Cardiac fibroblast (primary cell): ENCODE results near the gene BBOX1.
A peak's percentile ranks its signal among the peaks of the same experiment; 100 is the strongest.

Experiments
- DNase-seq, 2 donors: peaks; one replicate each; pipeline versions ENCODE4 v3.0.0 to v3.0.0-alpha.2; 2010; ENCODE audit warnings: low read depth in 2 of 2
- H3K4me3 ChIP-seq, 2 donors: replicated peaks in 1 of 2; 1 replicate in 1 of 2; 2 replicates in 1 of 2; pipeline ENCODE4 v1.5.1; 2011; ENCODE audit warnings: low read depth in 2 of 2, low read length in 2 of 2, mild to moderate bottlenecking in 2 of 2, moderate library complexity in 1 of 2
- CTCF ChIP-seq: IDR thresholded peaks from one replicate; pipeline ENCODE4 v1.5.1; 2011; ENCODE audit warnings: low read depth, mild to moderate bottlenecking, low read length, inconsistent platforms

The BBOX1 gene

GRCh38 chr11:27138716-27139115 is 98.1 kb downstream of the BBOX1 start:
- H3K4me3 ChIP-seq, result no peak overlapping the region
- TF ChIP-seq CTCF, result no peak
- no peak for DNase-seq

- no peak overlapping the region for H3K4me3 ChIP-seq
- DNase-seq, result peak in 1 of 2 donors; percentile 15
- no peak for TF ChIP-seq CTCF
These were observed 99.2 kb downstream of the BBOX1 start for GRCh38 chr11:27139742-27140367.

- no peak for TF ChIP-seq CTCF
- no peak overlapping the region for H3K4me3 ChIP-seq
- no peak for DNase-seq
These were observed 101.0 kb downstream of the BBOX1 start for GRCh38 chr11:27141576-27141975.

GRCh38 chr11:27147916-27148315 is 107.3 kb downstream of the BBOX1 start:
- no peak for DNase-seq
- no peak overlapping the region for H3K4me3 ChIP-seq
- no peak for TF ChIP-seq CTCF

- no peak for TF ChIP-seq CTCF
- no peak for DNase-seq
- H3K4me3 ChIP-seq, result no peak overlapping the region
These were observed 107.9 kb downstream of the BBOX1 start for GRCh38 chr11:27148506-27148905.

GRCh38 chr11:27150098-27150497 is 109.5 kb downstream of the BBOX1 start:
- no peak for TF ChIP-seq CTCF
- H3K4me3 ChIP-seq, result no peak overlapping the region
- no peak for DNase-seq

GRCh38 chr11:27153136-27153535 is 112.5 kb downstream of the BBOX1 start:
- no peak overlapping the region for H3K4me3 ChIP-seq
- DNase-seq, result no peak
- no peak for TF ChIP-seq CTCF
